GM06990 (cell line): ENCODE results near the gene SIX1.

Source experiments
- DNase-seq: peaks from one replicate; pipeline ENCODE4 v3.0.0-alpha.2; 2011; ENCODE audit not compliant: insufficient read length; ENCODE audit errors: extremely low read depth
- H3K27me3 ChIP-seq: replicated peaks from 2 replicates; pipeline ENCODE4 v1.6.0; 2011; ENCODE audit warnings: low read length; ENCODE audit not compliant: control insufficient read depth, insufficient read depth
- H3K36me3 ChIP-seq: 2 replicates; pipeline ENCODE4 v1.5.1; 2011; ENCODE audit warnings: low read length; ENCODE audit not compliant: control insufficient read depth, insufficient read depth
- H3K4me3 ChIP-seq: replicated peaks from 2 replicates; pipeline ENCODE4 v1.5.1; 2011; ENCODE audit warnings: low read depth, mild to moderate bottlenecking, control low read depth, low read length
- CTCF ChIP-seq: IDR thresholded peaks from 2 replicates; pipeline ENCODE4 v1.5.1; 2011; ENCODE audit warnings: low read length, control low read depth, mild to moderate bottlenecking, inconsistent platforms; ENCODE audit not compliant: insufficient read depth, poor library complexity, severe bottlenecking

SIX1 gene

GRCh38 chr14:60681271-60681670 is 32.0 kb upstream of the SIX1 start:
- no peak overlapping the region for H3K4me3 ChIP-seq
- H3K36me3 ChIP-seq = no peaks in the 10 kb centered on the region
- DNase-seq = no peak
- no peak for TF ChIP-seq CTCF
- no peaks in the 10 kb centered on the region; the same call in 1 of the 2 replicates for H3K27me3 ChIP-seq

GRCh38 chr14:60680511-60680910 is 31.2 kb upstream of the SIX1 start:
- Histone ChIP-seq H3K4me3 (no peak overlapping the region), H3K27me3 (no peaks in the 10 kb centered on the region; the same call in 1 of the 2 replicates), H3K36me3 (no peaks in the 10 kb centered on the region)
- no peak for DNase-seq
- TF ChIP-seq CTCF = no peak

GRCh38 chr14:60679566-60680258 is 30.4 kb upstream of the SIX1 start:
- TF ChIP-seq CTCF = no peak
- H3K4me3 ChIP-seq = no peak overlapping the region
- no peaks in the 10 kb centered on the region; the same call in 1 of the 2 replicates for H3K27me3 ChIP-seq
- DNase-seq = no peak
- no peaks in the 10 kb centered on the region for H3K36me3 ChIP-seq

- TF ChIP-seq CTCF = no peak
- Histone ChIP-seq H3K4me3 (no peak overlapping the region), H3K36me3 (no peaks in the 10 kb centered on the region), H3K27me3 (no peaks in the 10 kb centered on the region; the same call in 1 of the 2 replicates)
- no peak for DNase-seq
Measured at GRCh38 chr14:60677701-60678100, 28.4 kb upstream of the SIX1 start.

GRCh38 chr14:60670989-60671388 is 21.7 kb upstream of the SIX1 start:
- Histone ChIP-seq H3K27me3 (no peaks in the 10 kb centered on the region), H3K36me3 (no peaks in the 10 kb centered on the region), H3K4me3 (no peak overlapping the region)
- TF ChIP-seq CTCF = no peak
- no peak for DNase-seq

- H3K4me3 ChIP-seq = no peak overlapping the region
- TF ChIP-seq CTCF = no peak
- no peak for DNase-seq
- no peaks in the 10 kb centered on the region for H3K27me3 ChIP-seq
- no peaks in the 10 kb centered on the region for H3K36me3 ChIP-seq
Measured at GRCh38 chr14:60668431-60669112, 19.3 kb upstream of the SIX1 start.
